Germinal center (tissue), 1 donor: Measurements from ENCODE around the gene GYS2.

ENCODE experiments used
- DNase-seq: peaks from one replicate; pipeline ENCODE4 v3.0.0; 2012; ENCODE audit warnings: mixed read lengths, low spot score

Gene GYS2

GRCh38 chr12:21552635-21553328 lies 51.9 kb downstream of the GYS2 start:
- DNase-seq = no peak

DNA sequence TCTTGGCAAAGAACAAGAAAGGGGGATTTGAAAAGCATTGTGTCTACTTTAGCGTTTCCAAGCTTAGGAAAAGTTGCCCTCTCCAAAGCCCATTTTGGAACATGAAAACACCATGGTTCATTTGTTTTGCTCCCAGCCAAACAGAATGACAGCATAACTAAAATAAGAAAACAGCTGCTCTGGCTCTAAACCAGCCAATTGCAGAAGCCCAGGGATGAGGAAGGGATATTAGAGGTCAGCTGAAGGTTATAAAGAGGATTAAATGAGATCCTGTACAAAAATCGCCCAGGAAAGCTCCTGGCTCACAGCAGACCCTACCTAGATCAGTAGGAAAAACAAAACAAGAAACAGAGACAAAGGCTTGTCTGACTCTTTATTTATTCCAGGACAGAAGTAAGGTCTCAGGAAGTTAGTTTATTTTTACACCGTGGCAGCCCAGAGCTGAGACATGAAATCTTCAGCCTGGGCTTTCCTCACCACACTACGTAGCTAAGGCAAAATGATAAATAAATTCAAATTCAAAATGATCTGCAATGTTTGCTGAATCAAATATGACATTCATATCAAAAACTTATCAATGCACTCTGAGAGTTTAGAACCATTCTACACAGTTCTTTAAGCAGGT lies 52.7 kb downstream of the GYS2 start:
- DNase-seq = no peak

- no peak for DNase-seq
These were observed 57.2 kb downstream of the GYS2 start for GRCh38 chr12:21547437-21547836.

DNA sequence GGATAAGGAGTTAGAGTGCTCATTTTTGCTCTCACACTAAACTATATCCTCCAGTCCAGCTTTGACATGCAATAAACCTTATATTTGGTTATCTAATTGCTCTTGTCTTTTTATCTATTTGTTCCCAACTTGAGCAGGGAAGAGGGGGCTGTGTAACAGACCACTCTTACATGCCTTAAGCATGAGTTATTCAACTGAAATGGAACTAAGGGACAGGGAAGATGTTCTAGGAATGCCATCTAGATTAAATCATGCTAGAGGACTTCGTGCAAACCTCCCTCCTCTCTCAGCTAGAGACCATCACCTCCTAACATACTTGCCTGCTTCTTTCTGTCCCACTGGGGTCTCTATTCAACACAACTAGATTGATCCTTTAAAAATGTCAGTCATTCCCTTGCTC lies 57.9 kb downstream of the GYS2 start:
- DNase-seq = no peak

- DNase-seq = no peak
These were observed 59.1 kb downstream of the GYS2 start for GRCh38 chr12:21545557-21545956.

GRCh38 chr12:21543151-21543550 lies 61.5 kb downstream of the GYS2 start:
- DNase-seq = no peak

DNA sequence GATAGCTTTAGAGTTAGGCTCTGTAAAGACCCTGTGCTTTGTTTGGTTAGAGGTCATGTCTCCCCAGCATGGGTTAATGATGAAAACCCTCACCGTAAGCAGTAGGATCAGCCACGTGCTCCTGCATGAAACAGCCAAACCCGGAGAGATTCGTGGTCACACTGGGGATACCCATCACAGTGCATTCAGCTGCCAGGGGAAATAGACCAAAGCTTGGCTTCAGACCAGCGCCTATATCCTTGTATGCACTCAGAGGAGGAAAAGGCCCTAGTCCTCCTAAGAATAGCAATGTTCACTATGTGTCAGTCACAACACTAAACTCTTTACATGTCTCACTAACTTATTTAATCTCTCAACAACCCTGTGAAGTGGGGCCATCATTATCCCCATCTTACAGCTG lies 62.2 kb downstream of the GYS2 start:
- DNase-seq = no peak

DNA sequence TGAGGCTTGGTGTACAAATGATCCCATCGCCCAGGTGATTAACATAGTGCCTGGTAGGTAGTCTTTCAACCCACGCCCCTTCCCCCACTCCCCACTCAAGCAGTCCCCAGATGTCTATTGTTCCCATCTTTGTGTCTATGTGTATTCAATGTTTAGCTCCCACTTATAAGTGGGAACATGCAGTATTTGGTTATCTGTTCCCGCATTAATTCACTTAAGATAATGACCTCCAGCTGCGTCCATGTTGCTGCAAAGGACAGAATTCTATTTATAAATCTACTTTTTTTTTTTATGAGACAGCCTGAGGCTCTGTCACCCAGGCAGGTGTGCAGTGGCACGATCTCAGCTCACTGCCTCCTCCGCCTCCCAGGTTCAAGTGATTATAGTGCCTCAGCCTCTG lies 62.9 kb downstream of the GYS2 start:
- no peak for DNase-seq

DNA sequence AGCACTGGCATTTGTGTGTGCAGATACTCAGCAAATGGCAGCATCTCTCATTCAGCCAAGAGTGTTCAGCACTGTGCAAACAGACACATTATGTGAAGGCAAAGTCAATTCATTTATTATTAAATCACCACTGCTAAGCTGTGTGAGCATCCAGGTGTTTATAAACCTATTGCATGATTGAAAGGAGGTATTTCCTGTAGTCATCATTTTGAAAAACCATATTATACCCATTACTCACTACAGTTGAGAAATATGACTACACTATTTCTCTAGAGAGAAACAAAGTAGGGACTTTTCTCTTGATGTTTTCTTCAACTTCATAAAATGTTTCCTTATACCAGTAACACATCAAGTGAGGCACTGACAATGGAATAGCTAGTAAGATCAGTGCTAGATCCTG lies 64.8 kb downstream of the GYS2 start:
- DNase-seq = no peak

- DNase-seq = no peak
These were observed 66.5 kb downstream of the GYS2 start for GRCh38 chr12:21538061-21538653.

DNA sequence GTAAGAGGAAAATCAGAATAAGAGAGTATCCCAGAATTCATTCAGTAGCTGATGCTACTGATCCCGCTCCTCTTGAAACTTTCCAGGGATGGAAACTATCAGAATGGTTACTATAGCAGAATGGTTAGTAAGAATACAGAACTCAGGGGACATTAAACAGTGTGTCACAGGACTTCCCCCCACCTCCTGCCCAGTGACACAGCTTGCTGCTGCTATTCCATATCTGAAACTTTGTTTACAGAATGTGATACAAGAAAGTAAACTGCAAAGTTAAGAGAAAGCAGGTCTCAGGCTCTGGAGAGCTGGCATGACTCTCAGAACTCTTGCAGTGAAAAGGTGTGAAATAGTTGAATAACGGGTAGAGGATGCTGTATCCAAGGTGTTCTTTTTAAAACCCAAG lies 75.2 kb downstream of the GYS2 start:
- no peak for DNase-seq

DNA sequence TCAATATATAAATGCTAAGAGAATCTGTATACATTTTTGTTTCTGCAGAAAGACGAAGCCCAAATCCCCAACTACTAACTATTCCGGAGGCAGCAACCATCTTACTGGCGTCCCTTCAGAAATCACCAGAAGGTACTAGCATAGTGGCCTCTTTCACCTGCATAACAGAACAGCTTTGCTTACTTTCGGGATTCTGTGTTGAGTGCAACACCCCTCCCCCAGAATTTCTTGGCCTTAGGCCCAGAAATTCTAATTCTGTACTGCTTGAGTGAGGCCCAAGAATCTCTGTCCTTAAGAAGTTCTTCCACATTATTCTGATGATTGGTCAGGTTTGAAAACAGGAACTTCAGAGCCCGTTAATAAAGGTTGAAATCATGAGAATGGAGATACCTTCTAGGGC lies 75.7 kb downstream of the GYS2 start:
- no peak for DNase-seq

GRCh38 chr12:21527451-21528180 lies 77.0 kb downstream of the GYS2 start:
- peak; percentile 82 for DNase-seq

DNA sequence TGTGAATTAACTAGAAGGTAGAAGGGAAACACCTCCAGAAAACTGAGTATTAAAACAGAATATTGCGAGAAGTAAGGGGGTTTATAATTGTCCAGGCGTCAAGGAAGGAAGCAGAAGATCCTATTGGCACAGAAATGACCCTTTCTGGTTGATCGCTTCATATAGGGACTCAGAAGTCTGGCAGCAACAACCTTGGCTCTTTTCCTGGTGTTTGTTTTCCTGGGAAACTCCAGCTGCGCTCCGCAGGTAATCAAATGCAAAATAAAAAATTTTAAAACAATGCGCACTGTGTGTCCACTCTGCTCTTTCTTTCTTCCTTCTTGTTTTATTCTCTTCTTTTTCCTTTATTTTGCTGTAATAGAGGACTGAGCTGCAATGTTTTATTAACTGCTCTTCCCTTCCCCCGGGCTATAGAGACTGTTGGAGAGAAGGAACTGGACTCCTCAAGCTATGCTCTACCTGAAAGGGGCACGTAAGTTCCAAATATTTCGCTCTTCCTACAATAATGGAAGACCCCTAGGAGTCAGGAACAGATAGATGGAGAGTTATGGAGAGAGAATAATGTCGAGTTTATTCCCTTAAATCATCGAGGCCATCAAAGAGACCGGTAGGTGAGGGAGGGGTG lies 77.8 kb downstream of the GYS2 start:
- no peak for DNase-seq

- no peak for DNase-seq
These were observed 78.6 kb downstream of the GYS2 start, which contains the start of gene SPX for GRCh38 chr12:21526053-21526452. Gene SPX, plus strand, starts transcription at chr12:21526296. Its CDS starts 177 bp downstream, at chr12:21526473.

DNA sequence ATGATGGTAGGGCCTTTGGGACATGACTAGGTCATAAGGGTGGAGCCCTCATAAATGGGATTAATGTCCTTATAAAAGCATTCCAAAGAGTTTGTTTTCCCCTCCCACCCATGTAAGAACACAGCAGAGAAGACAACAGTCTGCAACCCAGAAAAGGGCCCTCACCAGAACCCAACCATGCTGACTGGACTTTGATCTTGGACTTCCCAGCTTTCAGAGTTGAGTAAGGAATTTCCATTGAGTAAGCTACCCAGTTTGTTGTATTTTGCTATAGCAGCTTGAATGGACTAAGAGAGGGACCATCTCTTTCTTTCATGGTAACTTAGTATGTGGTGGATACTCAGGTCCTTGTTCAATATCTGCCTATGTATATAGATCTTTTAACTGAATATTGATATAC lies 81.5 kb downstream of the GYS2 start:
- no peak for DNase-seq

DNA sequence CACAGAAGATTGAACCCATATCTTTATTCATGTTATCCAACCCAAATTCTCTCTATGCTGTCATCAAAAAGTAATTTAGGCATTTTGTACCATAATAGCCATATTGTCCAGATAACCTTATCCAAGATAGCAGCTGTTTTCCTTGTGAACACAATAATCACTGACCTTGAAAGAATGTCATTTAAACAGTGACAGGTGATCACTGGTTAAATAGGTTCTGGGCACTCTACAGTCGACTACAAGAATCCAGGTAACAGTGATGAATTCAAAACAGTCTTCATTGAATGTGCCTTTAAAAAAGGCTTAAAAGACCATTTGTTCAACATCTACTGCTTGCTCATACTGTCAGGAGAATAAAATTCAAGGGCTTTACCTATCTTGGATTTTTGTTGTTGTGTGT lies 83.1 kb downstream of the GYS2 start:
- DNase-seq = no peak

DNA sequence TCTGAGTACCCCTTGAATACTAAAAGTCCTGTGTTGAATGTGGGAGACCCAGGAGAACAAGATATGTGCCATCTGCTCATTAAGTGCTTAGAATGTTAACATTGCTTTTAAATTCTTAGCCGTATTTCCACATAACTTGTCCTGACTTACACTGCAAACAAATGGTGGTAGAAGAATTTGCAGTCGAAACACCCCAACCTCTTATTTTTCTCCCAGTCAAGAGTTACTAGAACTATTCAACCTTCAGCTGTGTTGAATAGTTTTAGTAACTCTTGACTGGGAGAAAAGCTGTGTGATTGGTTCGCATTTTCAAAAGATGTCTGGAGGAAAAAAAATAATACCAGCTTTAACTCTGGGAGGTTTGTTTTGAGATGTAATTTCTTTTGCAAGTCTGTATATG lies 86.2 kb downstream of the GYS2 start:
- no peak for DNase-seq

DNA sequence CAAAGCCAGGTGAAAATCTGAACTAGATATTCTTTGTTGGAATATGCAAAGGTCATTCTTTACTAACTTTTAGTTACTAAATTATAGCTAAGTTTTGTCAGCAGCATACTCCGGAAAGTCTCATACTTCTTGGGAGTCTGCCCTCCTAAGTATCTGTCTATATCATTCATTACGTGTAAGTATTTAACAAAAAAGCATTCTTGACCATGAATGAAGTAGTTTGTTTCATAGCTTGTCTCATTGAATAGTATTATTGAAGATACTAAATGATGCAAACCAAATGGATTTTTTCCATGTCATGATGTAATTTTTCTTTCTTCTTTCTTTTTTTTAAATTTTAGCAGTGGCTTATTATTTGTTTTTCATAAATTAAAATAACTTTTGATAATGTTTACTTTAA lies 88.4 kb downstream of the GYS2 start:
- DNase-seq = no peak

DNA sequence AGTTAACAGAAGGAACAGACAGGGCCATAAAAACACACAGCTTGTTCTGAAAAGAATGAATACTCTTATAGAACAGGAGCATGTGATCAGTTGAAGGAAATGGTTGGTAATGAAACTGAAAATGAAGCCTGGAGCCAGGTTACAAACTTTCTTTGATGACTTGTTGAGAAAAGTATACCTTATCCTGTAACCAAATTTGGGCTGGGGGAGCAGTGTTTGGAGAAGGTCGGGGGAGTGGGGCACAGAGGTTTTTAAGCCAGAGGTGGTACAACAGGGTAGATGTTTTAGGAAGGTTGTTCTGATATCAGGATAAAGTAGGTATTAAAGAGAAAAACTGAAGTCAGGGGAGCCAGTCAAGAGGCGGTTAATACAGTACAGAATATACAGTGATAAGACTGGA lies 94.9 kb downstream of the GYS2 start:
- DNase-seq = no peak

DNA sequence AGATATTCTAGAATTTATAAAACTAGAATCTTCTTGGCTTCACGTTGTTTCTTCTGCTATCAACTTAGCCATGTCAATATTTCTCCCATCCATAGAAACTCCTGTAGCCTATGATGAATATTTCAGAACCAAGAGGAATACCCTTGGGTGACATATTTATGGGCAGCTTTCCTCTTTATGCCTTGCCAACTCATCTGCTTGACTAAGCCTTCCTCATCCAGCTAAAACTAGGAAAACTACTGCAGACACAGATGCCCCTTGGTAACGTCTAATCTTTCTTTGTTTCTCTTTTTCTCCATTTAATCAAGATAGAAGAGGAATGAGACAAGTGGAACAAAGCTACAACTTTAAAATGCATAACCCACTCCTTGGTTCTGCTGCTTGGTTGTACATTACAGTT lies 96.8 kb downstream of the GYS2 start:
- DNase-seq = no peak

- no peak for DNase-seq
These were observed 98.8 kb downstream of the GYS2 start for GRCh38 chr12:21505888-21506287.

DNA sequence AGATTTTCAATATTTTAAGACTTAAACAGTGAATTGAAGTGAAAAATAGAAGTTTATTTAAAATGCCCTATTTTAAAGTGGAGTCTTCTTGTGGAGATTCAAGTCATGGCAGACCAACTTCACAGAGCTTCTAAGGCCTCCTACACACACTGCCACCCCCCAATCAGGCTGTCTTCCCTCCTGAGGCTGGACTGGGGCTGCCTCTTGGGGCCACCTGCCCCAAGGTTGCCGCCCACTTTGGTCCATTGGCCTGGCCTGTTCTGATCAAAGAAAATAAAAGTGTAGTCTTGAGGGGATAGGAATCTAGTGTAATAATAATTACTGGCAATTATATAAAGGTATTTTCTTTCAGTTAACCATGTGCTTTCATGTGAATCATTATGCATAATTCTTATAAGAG lies 101.8 kb downstream of the GYS2 start:
- DNase-seq = no peak
